Measurements from ENCODE around the gene NNMT.
A peak's percentile ranks its signal among the peaks of the same experiment; 100 is the strongest.

The NNMT gene

DNA sequence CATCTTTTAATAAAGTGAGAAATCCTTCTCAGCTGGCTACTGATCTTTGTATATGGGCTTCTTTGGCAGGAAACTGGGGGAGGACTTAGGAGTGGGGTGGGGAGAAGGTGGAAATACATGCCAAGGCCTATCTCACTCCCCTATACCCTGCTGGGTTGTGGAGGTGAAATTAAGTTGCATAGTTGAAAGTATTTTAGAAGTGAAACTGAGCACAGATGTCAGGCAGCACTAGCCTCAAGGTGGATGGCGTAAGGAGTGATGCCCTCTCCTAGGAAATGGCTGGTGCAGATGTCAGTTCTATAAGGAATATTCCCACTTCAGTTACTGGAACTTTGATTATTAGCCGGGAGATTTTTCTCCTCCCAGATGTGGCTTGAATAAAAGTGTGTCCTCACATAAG, 46.3 kb downstream of the NNMT start:
- no peak for DNase-seq (ENCODE audit: low spot score)
- no peak for TF ChIP-seq CTCF (IDR thresholded peaks at IDR 0.05; ENCODE audit: extremely low read depth, missing control alignments)

DNA sequence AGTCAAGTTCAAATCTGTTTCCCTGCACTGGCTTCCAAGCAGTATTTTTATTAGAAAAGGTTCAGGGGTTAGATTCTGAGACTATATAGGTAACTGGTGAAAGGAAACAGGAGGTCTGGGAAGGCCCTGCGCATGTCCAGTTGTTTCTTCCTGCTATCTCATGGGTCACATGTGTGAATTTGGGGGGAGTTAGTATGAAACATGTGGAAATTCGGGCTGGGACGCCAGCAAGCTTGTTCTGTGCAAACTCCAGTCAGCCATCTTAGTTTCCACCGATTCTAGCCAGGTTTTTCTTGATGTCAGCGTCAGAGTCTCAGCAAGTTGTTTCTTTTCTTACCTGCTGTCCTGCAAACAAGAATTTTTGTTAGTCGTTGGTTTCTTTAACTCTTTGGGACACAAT, 46.8 kb downstream of the NNMT start:
- DNase-seq (ENCODE audit: low spot score), result no peak
- TF ChIP-seq CTCF (IDR thresholded peaks at IDR 0.05; ENCODE audit: extremely low read depth, missing control alignments), result no peak

- no peak for DNase-seq (ENCODE audit: low spot score)
Measured at GRCh38 chr11:114343493-114343892, 47.3 kb downstream of the NNMT start.

DNA sequence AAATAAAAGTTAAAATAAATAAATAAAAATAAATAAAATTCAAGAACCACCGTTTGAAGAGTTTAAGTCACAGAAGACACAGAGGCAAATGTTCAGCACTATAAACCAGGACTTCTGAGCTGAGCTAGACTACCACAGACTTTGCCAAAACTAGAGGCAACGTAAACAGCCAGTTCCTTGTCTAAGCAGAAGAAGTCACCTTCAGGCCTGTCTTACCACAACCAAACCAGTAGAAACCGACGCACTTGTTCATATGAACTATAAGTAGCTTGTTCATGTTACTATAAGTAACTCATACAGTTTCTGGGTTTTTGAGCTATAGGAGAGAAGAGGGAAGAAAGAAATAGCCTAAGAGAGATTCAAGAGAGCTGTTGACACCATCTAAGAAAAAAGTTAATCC, 48.3 kb downstream of the NNMT start:
- DNase-seq (ENCODE audit: low spot score), result no peak
- no peak for TF ChIP-seq CTCF (IDR thresholded peaks at IDR 0.05; ENCODE audit: extremely low read depth, missing control alignments)

More at GRCh38 chr11:114343493-114343892, 47.3 kb downstream of the NNMT start:
- no peak for TF ChIP-seq CTCF (IDR thresholded peaks at IDR 0.05; ENCODE audit: extremely low read depth, missing control alignments)

DNA sequence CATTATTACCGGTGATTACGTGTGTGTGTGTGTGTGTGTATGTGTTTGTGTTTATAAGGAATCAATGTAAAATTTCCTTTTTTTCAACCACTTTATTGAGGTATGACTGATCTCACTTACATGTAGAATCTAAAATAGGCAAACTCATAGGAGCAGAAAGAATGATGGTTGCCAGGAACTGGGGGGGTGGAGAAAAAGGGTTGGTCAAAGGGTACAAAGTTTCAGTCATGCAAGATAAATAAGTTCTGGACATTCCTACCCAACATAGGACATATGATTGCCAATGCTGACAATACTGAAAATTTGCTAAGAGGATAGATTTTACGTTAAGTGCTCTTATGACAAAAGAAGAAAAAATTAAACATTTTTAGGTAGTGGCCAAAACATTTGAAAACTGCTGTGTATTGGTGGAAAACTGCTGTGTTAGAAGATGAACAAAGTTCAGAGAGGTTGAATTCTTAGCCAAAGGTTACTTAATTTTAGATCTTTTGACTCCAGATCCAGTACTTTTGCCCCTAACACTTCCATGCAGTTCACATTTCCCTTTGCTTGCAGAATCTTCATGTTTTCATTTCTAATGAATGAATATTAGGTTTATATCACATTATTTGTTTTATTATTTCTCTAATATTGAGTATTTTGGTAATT, 49.5 kb downstream of the NNMT start:
- TF ChIP-seq CTCF (IDR thresholded peaks at IDR 0.05; ENCODE audit: extremely low read depth, missing control alignments), result no peak
- no peak for DNase-seq (ENCODE audit: low spot score)

DNA sequence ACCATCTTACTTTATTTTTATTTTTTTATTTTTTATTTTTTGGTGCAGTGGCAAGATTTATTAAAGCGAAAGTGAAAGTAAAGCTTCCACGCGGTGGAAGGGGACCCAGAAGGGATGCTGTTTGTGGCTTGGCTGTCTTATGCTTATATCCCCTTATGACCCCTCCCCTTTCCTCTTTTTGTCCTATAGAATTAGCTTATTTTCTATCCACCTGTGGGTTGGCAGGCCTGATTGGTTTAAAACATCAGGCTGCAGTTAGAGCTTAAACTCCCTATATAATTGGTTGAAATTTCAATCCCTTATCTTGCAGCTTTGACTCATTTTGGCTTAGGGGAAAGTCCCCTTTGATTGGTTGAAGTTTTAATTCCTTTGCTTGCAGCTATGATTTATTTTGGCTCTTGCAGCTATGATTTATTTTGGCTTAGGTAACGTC, 50.5 kb downstream of the NNMT start:
- no peak for DNase-seq (ENCODE audit: low spot score)
- TF ChIP-seq CTCF (IDR thresholded peaks at IDR 0.05; ENCODE audit: extremely low read depth, missing control alignments), result no peak

DNA sequence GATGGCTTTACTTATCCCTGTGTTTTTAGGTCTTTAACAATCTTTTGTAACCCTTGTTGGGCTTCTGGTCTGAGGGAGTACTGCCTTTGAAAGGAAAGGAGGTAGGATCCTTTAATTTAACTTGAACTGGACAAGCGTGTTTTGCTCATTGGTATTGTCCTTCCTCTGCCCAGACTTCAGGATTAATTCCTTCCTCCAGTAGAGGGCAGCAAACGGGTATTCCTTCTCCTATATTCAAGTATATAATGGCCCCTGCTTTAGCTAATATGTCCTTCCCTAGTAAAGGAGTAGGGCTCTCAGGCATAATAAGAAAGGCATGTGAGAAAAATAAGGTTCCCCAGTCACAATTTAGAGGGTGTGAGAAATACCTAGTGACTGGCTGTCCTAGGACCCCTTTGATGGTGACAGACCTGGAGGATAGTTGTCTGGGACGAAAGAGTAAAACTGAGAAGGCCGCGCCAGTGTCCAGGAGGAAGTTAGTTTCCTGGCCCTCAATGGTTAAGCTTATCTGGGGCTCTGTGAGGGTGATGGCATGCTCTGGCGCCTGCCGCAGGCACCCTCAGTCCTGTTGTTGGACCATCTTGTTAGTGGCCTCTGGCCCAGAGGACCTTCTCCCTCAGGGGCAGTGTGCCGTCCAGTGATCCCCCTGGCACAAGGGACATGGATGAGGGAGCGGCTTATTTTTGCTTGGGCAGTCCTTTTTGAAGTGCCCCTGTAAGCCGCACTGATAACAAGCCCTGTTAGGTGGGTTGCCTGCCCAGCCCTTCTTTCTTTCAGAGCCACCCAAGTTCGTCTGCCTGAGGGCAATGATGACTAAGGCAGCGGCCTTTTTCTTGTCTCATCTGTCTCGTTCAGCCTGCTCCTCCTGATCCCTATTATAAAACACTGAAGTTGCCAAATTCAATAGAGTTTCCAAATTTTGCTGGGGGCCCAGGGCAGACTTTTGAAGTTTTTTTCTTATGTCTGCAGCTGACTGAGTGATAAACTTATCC, 52.3 kb downstream of the NNMT start:
- TF ChIP-seq CTCF (IDR thresholded peaks at IDR 0.05; ENCODE audit: extremely low read depth, missing control alignments), result peak; percentile 35
- no peak for DNase-seq (ENCODE audit: low spot score)
